ENCODE results near the gene AK8.

DNA sequence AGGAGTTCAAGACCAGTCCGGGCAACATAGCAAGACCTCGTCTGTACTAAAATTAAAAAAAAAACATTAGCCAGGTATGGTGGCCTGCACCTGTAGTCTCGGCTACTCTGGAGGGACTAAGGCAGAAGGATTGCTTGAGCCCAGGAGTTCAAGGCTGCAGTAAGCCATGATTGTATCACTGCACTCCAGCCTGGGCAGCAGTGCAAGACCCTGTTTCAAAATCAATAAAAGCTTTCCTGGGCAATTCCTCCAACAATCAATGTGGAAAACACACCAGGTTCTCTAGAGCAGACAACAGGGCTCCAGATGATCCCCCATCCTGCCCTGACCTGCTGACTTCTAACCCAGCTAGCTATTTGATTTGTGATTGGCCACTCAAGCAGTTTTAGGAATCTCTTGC is 1.2 kb downstream of the AK8 start:
- TF ChIP-seq, protein P1, sequence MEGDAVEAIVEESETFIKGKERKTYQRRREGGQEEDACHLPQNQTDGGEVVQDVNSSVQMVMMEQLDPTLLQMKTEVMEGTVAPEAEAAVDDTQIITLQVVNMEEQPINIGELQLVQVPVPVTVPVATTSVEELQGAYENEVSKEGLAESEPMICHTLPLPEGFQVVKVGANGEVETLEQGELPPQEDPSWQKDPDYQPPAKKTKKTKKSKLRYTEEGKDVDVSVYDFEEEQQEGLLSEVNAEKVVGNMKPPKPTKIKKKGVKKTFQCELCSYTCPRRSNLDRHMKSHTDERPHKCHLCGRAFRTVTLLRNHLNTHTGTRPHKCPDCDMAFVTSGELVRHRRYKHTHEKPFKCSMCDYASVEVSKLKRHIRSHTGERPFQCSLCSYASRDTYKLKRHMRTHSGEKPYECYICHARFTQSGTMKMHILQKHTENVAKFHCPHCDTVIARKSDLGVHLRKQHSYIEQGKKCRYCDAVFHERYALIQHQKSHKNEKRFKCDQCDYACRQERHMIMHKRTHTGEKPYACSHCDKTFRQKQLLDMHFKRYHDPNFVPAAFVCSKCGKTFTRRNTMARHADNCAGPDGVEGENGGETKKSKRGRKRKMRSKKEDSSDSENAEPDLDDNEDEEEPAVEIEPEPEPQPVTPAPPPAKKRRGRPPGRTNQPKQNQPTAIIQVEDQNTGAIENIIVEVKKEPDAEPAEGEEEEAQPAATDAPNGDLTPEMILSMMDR (IDR thresholded peaks at IDR 0.05; ENCODE audit: poor library complexity), result no peak
- TF ChIP-seq EZH2 (IDR thresholded peaks at IDR 0.05; ENCODE audit: borderline replicate concordance) (no peak), EZH2phosphoT487 (IDR thresholded peaks at IDR 0.05; ENCODE audit: low read depth, severe bottlenecking, unreplicated experiment) (no peak)
